Suprapubic skin (tissue), 4 donors: ENCODE results near the gene ACTL8. TPM values are rescaled to one million over a fixed set of nuclear protein-coding genes. Genes with fewer than 3 reads are reported as not detected.

Source experiments
- DNase-seq, 2 donors: peaks; one replicate each; pipeline ENCODE4 v3.0.0-alpha.2; 2019; ENCODE audit warnings: low spot score in 2 of 2
- H3K27ac ChIP-seq: fragments of 200-600 bp; sonication (generic); one replicate; pipeline ENCODE4 v1.5.1; 2019
- H3K27me3 ChIP-seq: fragments of 200-600 bp; sonication (generic); one replicate; pipeline ENCODE4 v1.5.1; 2019
- H3K36me3 ChIP-seq: fragments of 200-600 bp; sonication (generic); one replicate; pipeline ENCODE4 v1.5.1; 2019
- H3K4me1 ChIP-seq: fragments of 200-600 bp; sonication (generic); one replicate; pipeline ENCODE4 v1.5.1; 2019
- H3K4me3 ChIP-seq: fragments of 200-600 bp; sonication (generic); one replicate; pipeline ENCODE4 v1.5.1; 2019; ENCODE audit warnings: mild to moderate bottlenecking
- H3K9me3 ChIP-seq: fragments of 200-600 bp; sonication (generic); one replicate; pipeline ENCODE4 v1.5.1; 2019
- EP300 ChIP-seq: sonication (generic); formaldehyde crosslinking; IDR thresholded peaks from one replicate; pipeline ENCODE4 v1.6.1; 2017; ENCODE audit warnings: antibody characterized with exemption
- POLR2A ChIP-seq, 2 donors: fragments of 450-650 bp; IDR thresholded peaks; one replicate each; pipeline ENCODE4 v1.6.1; 2017; ENCODE audit warnings: antibody characterized with exemption in 2 of 2, mild to moderate bottlenecking in 2 of 2, moderate library complexity in 2 of 2
- POLR2AphosphoS5 ChIP-seq, 3 donors: sonication (generic); formaldehyde crosslinking; IDR thresholded peaks; one replicate each; pipeline ENCODE4 v1.6.1; 2017; ENCODE audit warnings: antibody characterized with exemption in 3 of 3
- WGBS: methylation state at CpG from one replicate; pipeline ENCODE4 v1.1.5; 2018; 5-methylcytosine and 5-hydroxymethylcytosine counted together
- total RNA-seq, 4 donors: library from RNA; depleted of rRNA; stranded (reverse); fragments of >200 nt; gene quantifications; one replicate each; pipeline ENCODE4 v1.1.0, GENCODE V29; 2016
- TF ChIP-seq, protein P1 (sequence below), 2 donors: fragments of 200-600 bp in 1 of 2; fragments of 450-650 bp in 1 of 2; sonication (generic) in 1 of 2; IDR thresholded peaks; one replicate each; pipeline ENCODE4 v1.5.1; 2016 to 2019; ENCODE audit warnings: antibody characterized with exemption in 2 of 2, mild to moderate bottlenecking in 1 of 2, moderate library complexity in 1 of 2

ACTL8 gene
- total RNA-seq, 4 donors from 2014 or later: not detected

- TF ChIP-seq EP300 (no peak), POLR2AphosphoS5 (IDR thresholded peaks at IDR 0.05) (no peak), POLR2A (IDR thresholded peaks at IDR 0.05) (no peak)
- TF ChIP-seq, protein P1, sequence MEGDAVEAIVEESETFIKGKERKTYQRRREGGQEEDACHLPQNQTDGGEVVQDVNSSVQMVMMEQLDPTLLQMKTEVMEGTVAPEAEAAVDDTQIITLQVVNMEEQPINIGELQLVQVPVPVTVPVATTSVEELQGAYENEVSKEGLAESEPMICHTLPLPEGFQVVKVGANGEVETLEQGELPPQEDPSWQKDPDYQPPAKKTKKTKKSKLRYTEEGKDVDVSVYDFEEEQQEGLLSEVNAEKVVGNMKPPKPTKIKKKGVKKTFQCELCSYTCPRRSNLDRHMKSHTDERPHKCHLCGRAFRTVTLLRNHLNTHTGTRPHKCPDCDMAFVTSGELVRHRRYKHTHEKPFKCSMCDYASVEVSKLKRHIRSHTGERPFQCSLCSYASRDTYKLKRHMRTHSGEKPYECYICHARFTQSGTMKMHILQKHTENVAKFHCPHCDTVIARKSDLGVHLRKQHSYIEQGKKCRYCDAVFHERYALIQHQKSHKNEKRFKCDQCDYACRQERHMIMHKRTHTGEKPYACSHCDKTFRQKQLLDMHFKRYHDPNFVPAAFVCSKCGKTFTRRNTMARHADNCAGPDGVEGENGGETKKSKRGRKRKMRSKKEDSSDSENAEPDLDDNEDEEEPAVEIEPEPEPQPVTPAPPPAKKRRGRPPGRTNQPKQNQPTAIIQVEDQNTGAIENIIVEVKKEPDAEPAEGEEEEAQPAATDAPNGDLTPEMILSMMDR (IDR thresholded peaks at IDR 0.05): no peak
- Histone ChIP-seq H3K4me3 (no peak overlapping the region), H3K27ac (no peak overlapping the region), H3K4me1 (no peaks in the 10 kb centered on the region), H3K27me3 (peaks cover 49% of the 10 kb centered on the region), H3K9me3 (no peaks in the 10 kb centered on the region), H3K36me3 (no peaks in the 10 kb centered on the region)
- no peak for DNase-seq
- 48% methylated on average over 8 of the region's 8 CpGs for WGBS
These were observed 44.5 kb downstream of the ACTL8 start for GRCh38 chr1:17799642-17800041.

- Histone ChIP-seq H3K4me3 (no peak overlapping the region), H3K27me3 (peaks cover 43% of the 10 kb centered on the region), H3K27ac (no peak overlapping the region), H3K9me3 (no peaks in the 10 kb centered on the region), H3K4me1 (no peaks in the 10 kb centered on the region), H3K36me3 (no peaks in the 10 kb centered on the region)
- peak in 1 of 2 donors; percentile 40 for DNase-seq
- 65% methylated on average over 11 of the region's 11 CpGs for WGBS
- TF ChIP-seq, protein P1 (IDR thresholded peaks at IDR 0.05): no peak
- TF ChIP-seq POLR2AphosphoS5 (IDR thresholded peaks at IDR 0.05): no peak
- TF ChIP-seq POLR2A (IDR thresholded peaks at IDR 0.05): no peak
These were observed 47.0 kb downstream of the ACTL8 start for GRCh38 chr1:17802164-17802563.

- peak in 1 of 2 donors; percentile 41 for DNase-seq
- 80% methylated on average over 7 of the region's 7 CpGs for WGBS
These were observed 47.8 kb downstream of the ACTL8 start for GRCh38 chr1:17802945-17803344.

GRCh38 chr1:17805869-17806684 is 50.9 kb downstream of the ACTL8 start:
- peak in 1 of 2 donors; percentile 60 for DNase-seq
- TF ChIP-seq EP300 (no peak), POLR2AphosphoS5 (IDR thresholded peaks at IDR 0.05) (no peak), POLR2A (IDR thresholded peaks at IDR 0.05) (no peak)
- TF ChIP-seq, protein P1 (IDR thresholded peaks at IDR 0.05): no peak
- H3K27me3 ChIP-seq: peaks cover 27% of the 10 kb centered on the region
- H3K27ac ChIP-seq: no peak overlapping the region
- no peaks in the 10 kb centered on the region for H3K9me3 ChIP-seq
- 72% methylated on average over 9 of the region's 10 CpGs for WGBS
- H3K4me3 ChIP-seq: no peak overlapping the region
- H3K4me1 ChIP-seq: no peaks in the 10 kb centered on the region
- H3K36me3 ChIP-seq: no peaks in the 10 kb centered on the region

More at GRCh38 chr1:17802945-17803344, 47.8 kb downstream of the ACTL8 start:
- no peak for TF ChIP-seq POLR2AphosphoS5 (IDR thresholded peaks at IDR 0.05)
- no peaks in the 10 kb centered on the region for H3K9me3 ChIP-seq
- H3K36me3 ChIP-seq: no peaks in the 10 kb centered on the region
- H3K4me3 ChIP-seq: no peak overlapping the region
- no peaks in the 10 kb centered on the region for H3K4me1 ChIP-seq
- H3K27ac ChIP-seq: no peak overlapping the region
- H3K27me3 ChIP-seq: peaks cover 35% of the 10 kb centered on the region

DNA sequence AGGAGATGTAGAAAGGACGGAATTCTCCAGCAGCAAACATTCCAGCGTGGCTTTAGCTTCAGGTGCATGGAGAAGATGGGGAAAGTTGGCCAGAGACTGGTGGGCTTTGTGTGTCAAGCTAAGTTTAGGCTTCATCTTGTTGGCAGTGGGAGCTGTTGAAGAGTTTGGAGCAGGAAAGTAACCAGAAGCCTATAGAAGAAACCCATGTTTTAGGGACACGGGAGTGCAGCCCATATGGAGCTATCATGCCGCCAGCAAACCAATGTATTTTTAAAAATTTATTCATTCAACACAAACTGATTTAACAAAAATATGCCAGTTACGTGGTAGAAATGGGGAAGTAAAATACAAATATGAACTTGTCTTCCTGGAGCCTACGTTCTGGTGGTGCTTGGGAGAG is 53.7 kb downstream of the ACTL8 start:
- Histone ChIP-seq H3K4me1 (no peaks in the 10 kb centered on the region), H3K4me3 (no peak overlapping the region), H3K36me3 (no peaks in the 10 kb centered on the region), H3K27ac (no peak overlapping the region), H3K27me3 (peaks cover 16% of the 10 kb centered on the region), H3K9me3 (no peaks in the 10 kb centered on the region)
- no peak for DNase-seq
- TF ChIP-seq POLR2A (IDR thresholded peaks at IDR 0.05) (no peak), POLR2AphosphoS5 (IDR thresholded peaks at IDR 0.05) (no peak), EP300 (no peak)
- TF ChIP-seq, protein P1 (IDR thresholded peaks at IDR 0.05): no peak
- WGBS: 77% methylated on average over 6 of the region's 6 CpGs
